CD14-positive monocyte (primary cell): Measurements from ENCODE around the gene ALOX12B. TPM values are rescaled to one million over a fixed set of nuclear protein-coding genes. Genes with fewer than 3 reads are reported as not detected.

ENCODE experiments used
- DNase-seq, 3 donors: peaks; one replicate each; pipeline ENCODE4 v3.0.0-alpha.2; 2011 to 2022
- H2AFZ ChIP-seq: 2 replicates; pipeline ENCODE4 v1.6.0; 2012; ENCODE audit warnings: mild to moderate bottlenecking, low read depth, low read length, inconsistent platforms; ENCODE audit not compliant: insufficient read depth, poor library complexity, severe bottlenecking
- H3K27ac ChIP-seq, 2 donors: 1 replicate in 1 of 2; 2 replicates in 1 of 2; pipeline ENCODE4 v1.5.1; 2012 to 2013; ENCODE audit warnings: low read length in 2 of 2, control low read depth in 1 of 2, inconsistent platforms in 1 of 2, low read depth in 1 of 2, mild to moderate bottlenecking in 1 of 2
- H3K27me3 ChIP-seq, 2 donors: one replicate each; pipeline versions ENCODE4 v1.6.0 to v1.6.1; 2011 to 2013; ENCODE audit warnings: low read length in 2 of 2; ENCODE audit not compliant: control insufficient read depth in 2 of 2, insufficient read depth in 2 of 2
- H3K36me3 ChIP-seq, 2 donors: replicated peaks in 1 of 2; 1 replicate in 1 of 2; 2 replicates in 1 of 2; pipeline versions ENCODE4 v1.5.1 to v1.6.1; 2012 to 2013; ENCODE audit warnings: low read length in 2 of 2, control low read depth in 1 of 2, inconsistent platforms in 1 of 2, mild to moderate bottlenecking in 1 of 2; ENCODE audit not compliant: insufficient read depth in 2 of 2, control insufficient read depth in 1 of 2
- H3K4me1 ChIP-seq, 2 donors: 1 replicate in 1 of 2; 2 replicates in 1 of 2; pipeline versions ENCODE4 v1.5.1 to v1.6.1; 2012 to 2013; ENCODE audit warnings: low read length in 2 of 2, control low read depth in 1 of 2, inconsistent platforms in 1 of 2, mild to moderate bottlenecking in 1 of 2, moderate library complexity in 1 of 2; ENCODE audit not compliant: insufficient read depth in 2 of 2, control insufficient read depth in 1 of 2
- H3K4me2 ChIP-seq: replicated peaks from 2 replicates; pipeline ENCODE3; 2012; ENCODE audit warnings: low read length, moderate library complexity, mild to moderate bottlenecking; ENCODE audit not compliant: poor library complexity, severe bottlenecking; ENCODE audit errors: extremely low read depth
- H3K4me3 ChIP-seq, 3 experiments: fragments of 200-600 bp in 1 of 3; sonication (generic) in 1 of 3; replicated peaks in 1 of 3; 1 replicate in 2 of 3; 2 replicates in 1 of 3; pipeline ENCODE4 v1.5.1; 2011 to 2013; ENCODE audit warnings: low read length in 3 of 3, mild to moderate bottlenecking in 3 of 3, control low read depth in 2 of 3, low read depth in 2 of 3, inconsistent platforms in 1 of 3, moderate library complexity in 1 of 3
- H3K79me2 ChIP-seq: 2 replicates; pipeline ENCODE4 v1.6.0; 2012; ENCODE audit warnings: mild to moderate bottlenecking, control low read depth, inconsistent platforms, low read length, moderate library complexity; ENCODE audit not compliant: insufficient read depth
- H3K9ac ChIP-seq: 2 replicates; pipeline ENCODE4 v1.6.0; 2017; ENCODE audit warnings: low read length, mild to moderate bottlenecking; ENCODE audit not compliant: insufficient read depth, poor library complexity, severe bottlenecking
- H3K9me3 ChIP-seq, 2 donors: replicated peaks in 1 of 2; 1 replicate in 1 of 2; 2 replicates in 1 of 2; pipeline versions ENCODE4 v1.5.1 to v1.6.1; 2012 to 2013; ENCODE audit warnings: low read length in 2 of 2, control low read depth in 1 of 2; ENCODE audit not compliant: control insufficient read depth in 1 of 2, insufficient read depth in 1 of 2
- H4K20me1 ChIP-seq: 2 replicates; pipeline ENCODE4 v1.6.0; 2012; ENCODE audit warnings: mild to moderate bottlenecking, low read length, control low read depth, moderate library complexity; ENCODE audit not compliant: insufficient read depth
- H3K27ac Mint-ChIP-seq, 7 donors: one replicate each; pipeline ENCODE4 v1.8.0; 2020; ENCODE audit warnings: mild to moderate bottlenecking in 7 of 7, mixed read lengths in 7 of 7, moderate library complexity in 6 of 7, inconsistent platforms in 2 of 7
- H3K27me3 Mint-ChIP-seq, 3 donors: one replicate each; pipeline ENCODE4 v1.8.0; 2021 to 2022; ENCODE audit warnings: low read depth in 3 of 3, mild to moderate bottlenecking in 3 of 3, mixed read lengths in 3 of 3, moderate library complexity in 3 of 3, inconsistent platforms in 1 of 3
- H3K36me3 Mint-ChIP-seq, 2 donors: one replicate each; pipeline ENCODE4 v1.8.0; 2020; ENCODE audit warnings: mixed read lengths in 2 of 2, inconsistent platforms in 1 of 2, mild to moderate bottlenecking in 1 of 2
- H3K4me1 Mint-ChIP-seq: one replicate; pipeline ENCODE4 v1.8.0; 2020; ENCODE audit warnings: mild to moderate bottlenecking, mixed read lengths
- H3K4me3 Mint-ChIP-seq, 2 donors: one replicate each; pipeline ENCODE4 v1.8.0; 2020; ENCODE audit warnings: mild to moderate bottlenecking in 2 of 2, mixed read lengths in 2 of 2, moderate library complexity in 1 of 2
- H3K9me3 Mint-ChIP-seq, 7 donors: one replicate each; pipeline ENCODE4 v1.8.0; 2020 to 2022; ENCODE audit warnings: mixed read lengths in 7 of 7, mild to moderate bottlenecking in 6 of 7, moderate library complexity in 6 of 7, inconsistent platforms in 2 of 7
- WGBS: methylation state at CpG from one replicate; pipeline ENCODE4 v1.1.5; 2013; ENCODE audit warnings: missing lambda C conversion rate; ENCODE audit not compliant: insufficient coverage; 5-methylcytosine and 5-hydroxymethylcytosine counted together
- intact Hi-C, 2 donors: fragments of 100-400 bp; cut with micrococcal nuclease; formaldehyde crosslinking; loops; one replicate each; pipeline versions ENCODE4 v1.15.0 to v1.15.1; 2023
- polyA plus RNA-seq, 3 donors: library from polyadenylated mRNA; depleted of rRNA in 1 of 3; unstranded in 2 of 3; stranded (reverse) in 1 of 3; fragments of 300-500 nt in 2 of 3; fragments of >200 nt in 1 of 3; fragmentation: Illumina TruSeq in 2 of 3; gene quantifications; 1 replicate in 2 of 3; 2 replicates in 1 of 3; pipeline ENCODE4 v1.2.3, GENCODE V29; 2012 to 2021
- TF ChIP-seq, protein P1 (sequence below): fragments of 200-600 bp; IDR thresholded peaks from one replicate; pipeline ENCODE4 v1.8.0; 2022; ENCODE audit warnings: antibody characterized with exemption, mild to moderate bottlenecking

ALOX12B gene
- polyA plus RNA-seq, 3 donors: not detected

DNA sequence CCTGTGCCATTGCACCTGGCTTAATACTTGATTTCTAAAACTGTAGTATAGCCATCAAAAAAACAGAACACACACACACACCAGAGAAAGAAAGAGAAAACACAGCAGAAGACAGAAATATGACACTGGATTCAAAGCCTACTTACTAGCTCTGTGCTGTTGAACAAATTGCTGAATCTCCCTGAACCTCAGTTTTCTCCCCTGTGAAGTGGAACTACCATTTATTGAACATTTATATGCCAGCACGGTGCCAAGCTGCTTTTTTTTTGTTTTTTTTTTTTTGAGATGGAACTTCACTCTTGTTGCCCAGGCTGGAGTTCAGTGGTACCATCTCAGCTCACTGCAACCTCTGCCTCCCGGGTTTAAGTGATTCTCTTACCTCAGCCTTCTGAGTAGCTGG, 13.2 kb upstream of the ALOX12B start:
- Mint-ChIP-seq H3K4me1 (peaks cover 6% of the 10 kb centered on the region), H3K27ac (no peak overlapping the region), H3K36me3 (no peaks in the 10 kb centered on the region), H3K9me3 (no peaks in the 10 kb centered on the region), H3K4me3 (no peak overlapping the region), H3K27me3 (peaks cover 1 to 9% (median 9%) of the 10 kb centered on the region in 3 donors)
- no peak overlapping the region for H3K27ac ChIP-seq
- no peak overlapping the region for H3K4me3 ChIP-seq
- no peaks in the 10 kb centered on the region for H3K4me1 ChIP-seq
- no peak for DNase-seq
- WGBS: no CpG with 5 or more reads among the region's 2 CpGs
- H3K27me3 ChIP-seq: no peaks in the 10 kb centered on the region
- H3K79me2 ChIP-seq: no peaks in the 10 kb centered on the region
- H2AFZ ChIP-seq: no peak overlapping the region
- H3K9ac ChIP-seq: no peak overlapping the region
- no peaks in the 10 kb centered on the region for H3K36me3 ChIP-seq
- no peaks in the 10 kb centered on the region for H4K20me1 ChIP-seq
- TF ChIP-seq, protein P1, sequence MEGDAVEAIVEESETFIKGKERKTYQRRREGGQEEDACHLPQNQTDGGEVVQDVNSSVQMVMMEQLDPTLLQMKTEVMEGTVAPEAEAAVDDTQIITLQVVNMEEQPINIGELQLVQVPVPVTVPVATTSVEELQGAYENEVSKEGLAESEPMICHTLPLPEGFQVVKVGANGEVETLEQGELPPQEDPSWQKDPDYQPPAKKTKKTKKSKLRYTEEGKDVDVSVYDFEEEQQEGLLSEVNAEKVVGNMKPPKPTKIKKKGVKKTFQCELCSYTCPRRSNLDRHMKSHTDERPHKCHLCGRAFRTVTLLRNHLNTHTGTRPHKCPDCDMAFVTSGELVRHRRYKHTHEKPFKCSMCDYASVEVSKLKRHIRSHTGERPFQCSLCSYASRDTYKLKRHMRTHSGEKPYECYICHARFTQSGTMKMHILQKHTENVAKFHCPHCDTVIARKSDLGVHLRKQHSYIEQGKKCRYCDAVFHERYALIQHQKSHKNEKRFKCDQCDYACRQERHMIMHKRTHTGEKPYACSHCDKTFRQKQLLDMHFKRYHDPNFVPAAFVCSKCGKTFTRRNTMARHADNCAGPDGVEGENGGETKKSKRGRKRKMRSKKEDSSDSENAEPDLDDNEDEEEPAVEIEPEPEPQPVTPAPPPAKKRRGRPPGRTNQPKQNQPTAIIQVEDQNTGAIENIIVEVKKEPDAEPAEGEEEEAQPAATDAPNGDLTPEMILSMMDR: no peak
- H3K9me3 ChIP-seq: no peaks in the 10 kb centered on the region
- no peak overlapping the region for H3K4me2 ChIP-seq
- intact Hi-C loops: loop anchor here in 1 of 2 donors (5.0 kb wide), 1 partner anchor 33 kb away; no protein-coding TSS in a partner anchor

DNA sequence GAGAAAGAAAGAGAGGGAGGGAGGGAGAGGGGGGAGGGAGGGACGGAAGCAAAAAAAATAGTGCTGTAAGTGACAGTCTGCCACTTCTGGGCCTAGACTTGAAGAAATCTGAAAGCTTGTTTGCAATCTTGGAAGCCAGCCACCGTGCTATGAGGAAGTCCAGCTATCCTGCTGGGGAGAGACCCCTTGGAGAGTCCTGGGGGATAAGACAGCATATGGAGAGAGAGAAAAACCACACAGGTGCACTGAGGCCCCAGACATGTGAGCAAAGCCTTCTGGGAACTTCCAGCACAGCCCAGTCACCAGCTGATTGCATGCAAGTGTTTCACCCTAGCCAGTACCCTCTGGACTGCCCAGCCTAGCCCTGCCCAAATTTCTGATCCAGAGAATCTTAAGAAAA, 12.6 kb upstream of the ALOX12B start:
- Histone ChIP-seq H3K4me2 (no peak overlapping the region), H3K27me3 (peaks cover 0 to 1% of the 10 kb centered on the region in 2 donors), H3K36me3 (no peaks in the 10 kb centered on the region), H3K27ac (no peak overlapping the region), H3K4me3 (no peak overlapping the region), H3K4me1 (no peaks in the 10 kb centered on the region), H4K20me1 (no peaks in the 10 kb centered on the region), H3K79me2 (no peaks in the 10 kb centered on the region), H3K9ac (no peak overlapping the region), H3K9me3 (no peaks in the 10 kb centered on the region), H2AFZ (no peak overlapping the region)
- Mint-ChIP-seq H3K27ac (no peak overlapping the region), H3K9me3 (no peaks in the 10 kb centered on the region), H3K4me3 (no peak overlapping the region), H3K36me3 (no peaks in the 10 kb centered on the region), H3K27me3 (peaks cover 4 to 14% (median 10%) of the 10 kb centered on the region in 3 donors), H3K4me1 (peaks cover 6% of the 10 kb centered on the region)
- intact Hi-C loops: loop anchor here in 1 of 2 donors (5.0 kb wide), 1 partner anchor 33 kb away; no protein-coding TSS in a partner anchor
- WGBS: 19% methylated on average over 2 of the region's 2 CpGs
- TF ChIP-seq, protein P1: no peak
- no peak for DNase-seq
